H1 (cell line): ENCODE measurements around the gene AMH.

Experiments used
- EZH2 ChIP-seq: fragments of 200-600 bp; sonication (generic); IDR thresholded peaks from 2 replicates; pipeline ENCODE4 v1.7.1; 2012; ENCODE audit warnings: low read depth, mild to moderate bottlenecking, moderate library complexity, low read length, inconsistent platforms; ENCODE audit not compliant: severe bottlenecking
- ZNF274 ChIP-seq: IDR thresholded peaks from 2 replicates; pipeline ENCODE4 v1.7.0; 2012; ENCODE audit warnings: low read length, borderline replicate concordance; ENCODE audit errors: extremely low read depth
- TF ChIP-seq, protein P1 (sequence below), 3 experiments: IDR thresholded peaks; 1 replicate in 2 of 3; 2 replicates in 1 of 3; pipeline versions ENCODE4 v1.5.1 to v1.6.1; 2011; ENCODE audit warnings: low read length in 3 of 3, mild to moderate bottlenecking in 3 of 3, inconsistent platforms in 2 of 3, low read depth in 1 of 3, moderate library complexity in 1 of 3; ENCODE audit not compliant: insufficient read depth in 1 of 3; ENCODE audit errors: control extremely low read depth in 1 of 3

DNA sequence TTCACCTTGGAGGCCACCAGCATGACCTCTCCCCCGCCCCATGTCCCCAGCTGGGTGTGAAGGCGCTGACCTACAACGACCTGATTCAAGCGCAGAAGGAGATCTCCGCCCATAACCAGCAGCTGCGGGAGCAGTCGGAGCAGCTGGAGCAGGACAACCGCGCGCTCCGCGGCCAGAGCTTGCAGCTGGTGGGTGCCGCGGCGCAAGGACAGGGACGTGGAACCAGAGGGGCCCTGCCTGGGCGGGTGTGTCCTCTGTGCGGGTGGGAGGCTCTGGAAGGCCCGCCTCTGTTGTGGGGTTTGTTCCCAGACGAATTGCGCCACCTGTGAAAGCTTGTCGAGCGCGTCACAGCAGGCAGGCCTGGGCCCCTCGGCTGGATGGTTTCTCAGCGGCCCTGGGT, 35.3 kb upstream of the AMH start:
- no peak for TF ChIP-seq EZH2
- no peak for TF ChIP-seq ZNF274
- TF ChIP-seq, protein P1, sequence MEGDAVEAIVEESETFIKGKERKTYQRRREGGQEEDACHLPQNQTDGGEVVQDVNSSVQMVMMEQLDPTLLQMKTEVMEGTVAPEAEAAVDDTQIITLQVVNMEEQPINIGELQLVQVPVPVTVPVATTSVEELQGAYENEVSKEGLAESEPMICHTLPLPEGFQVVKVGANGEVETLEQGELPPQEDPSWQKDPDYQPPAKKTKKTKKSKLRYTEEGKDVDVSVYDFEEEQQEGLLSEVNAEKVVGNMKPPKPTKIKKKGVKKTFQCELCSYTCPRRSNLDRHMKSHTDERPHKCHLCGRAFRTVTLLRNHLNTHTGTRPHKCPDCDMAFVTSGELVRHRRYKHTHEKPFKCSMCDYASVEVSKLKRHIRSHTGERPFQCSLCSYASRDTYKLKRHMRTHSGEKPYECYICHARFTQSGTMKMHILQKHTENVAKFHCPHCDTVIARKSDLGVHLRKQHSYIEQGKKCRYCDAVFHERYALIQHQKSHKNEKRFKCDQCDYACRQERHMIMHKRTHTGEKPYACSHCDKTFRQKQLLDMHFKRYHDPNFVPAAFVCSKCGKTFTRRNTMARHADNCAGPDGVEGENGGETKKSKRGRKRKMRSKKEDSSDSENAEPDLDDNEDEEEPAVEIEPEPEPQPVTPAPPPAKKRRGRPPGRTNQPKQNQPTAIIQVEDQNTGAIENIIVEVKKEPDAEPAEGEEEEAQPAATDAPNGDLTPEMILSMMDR (IDR thresholded peaks at IDR 0.05; ENCODE audit: control extremely low read depth in 1 of 3, insufficient read depth in 1 of 3, low read depth in 1 of 3, low read length in 3 of 3), result no peak
